Keratinocyte (primary cell): ENCODE data around the gene RIOK1. TPM values are rescaled to one million over a fixed set of nuclear protein-coding genes. Genes with fewer than 3 reads are reported as not detected.

Source experiments
- DNase-seq: peaks from one replicate; pipeline ENCODE4 v3.0.0-alpha.2; 2011; ENCODE audit warnings: low read depth, missing footprints, low spot score
- FAIRE-seq: peaks from 2 replicates; lab custom pipeline; 2011; peaks lifted over from hg19 to GRCh38; lab: Jason Lieb, UNC
- H2AFZ ChIP-seq: 2 replicates; pipeline ENCODE4 v1.6.0; 2012; ENCODE audit warnings: low read length, control low read depth, inconsistent platforms; ENCODE audit not compliant: control insufficient read depth
- H3K27ac ChIP-seq: 2 replicates; pipeline ENCODE4 v1.5.1; 2011; ENCODE audit warnings: low read length; ENCODE audit not compliant: control insufficient read depth, insufficient read depth
- H3K27me3 ChIP-seq: 3 replicates; pipeline ENCODE4 v1.6.0; 2011; ENCODE audit warnings: low read length; ENCODE audit not compliant: control insufficient read depth, insufficient read depth; ENCODE audit errors: extremely low read depth
- H3K36me3 ChIP-seq, 2 experiments: 2 replicates in 1 of 2; 3 replicates in 1 of 2; pipeline ENCODE4 v1.5.1; 2011; ENCODE audit warnings: low read length in 2 of 2, mild to moderate bottlenecking in 1 of 2; ENCODE audit not compliant: control insufficient read depth in 2 of 2, insufficient read depth in 2 of 2; ENCODE audit errors: extremely low read depth in 1 of 2
- H3K4me1 ChIP-seq: 3 replicates; pipeline ENCODE4 v1.5.1; 2011; ENCODE audit warnings: low read length; ENCODE audit not compliant: control insufficient read depth, insufficient read depth; ENCODE audit errors: extremely low read depth
- H3K4me2 ChIP-seq: 3 replicates; pipeline ENCODE4 v1.6.0; 2011; ENCODE audit warnings: low read depth, low read length; ENCODE audit not compliant: control insufficient read depth, insufficient read depth; ENCODE audit errors: extremely low read depth
- H3K4me3 ChIP-seq, 3 experiments: fragments of 200-600 bp in 1 of 3; sonication (generic) in 1 of 3; 2 replicates in 2 of 3; 3 replicates in 1 of 3; pipeline ENCODE4 v1.5.1; 2011 to 2016; ENCODE audit warnings: low read length in 3 of 3, mild to moderate bottlenecking in 3 of 3, control low read depth in 2 of 3, inconsistent platforms in 1 of 3, low read depth in 1 of 3, mixed read lengths in 1 of 3, mixed run types in 1 of 3, moderate library complexity in 1 of 3; ENCODE audit not compliant: control insufficient read depth in 2 of 3, insufficient read depth in 2 of 3; ENCODE audit errors: extremely low read depth in 1 of 3
- H3K79me2 ChIP-seq: 2 replicates; pipeline ENCODE4 v1.6.0; 2012; ENCODE audit warnings: low read length; ENCODE audit not compliant: control insufficient read depth, insufficient read depth
- H3K9ac ChIP-seq: 3 replicates; pipeline ENCODE4 v1.6.0; 2011; ENCODE audit warnings: low read length; ENCODE audit not compliant: control insufficient read depth, insufficient read depth; ENCODE audit errors: extremely low read depth
- H3K9me1 ChIP-seq: 3 replicates; pipeline ENCODE4 v1.6.0; 2011; ENCODE audit warnings: low read length; ENCODE audit not compliant: control insufficient read depth, insufficient read depth; ENCODE audit errors: extremely low read depth
- H3K9me3 ChIP-seq: 2 replicates; pipeline ENCODE4 v1.5.1; 2012; ENCODE audit warnings: low read depth, low read length; ENCODE audit not compliant: control insufficient read depth
- H4K20me1 ChIP-seq: 3 replicates; pipeline ENCODE4 v1.6.0; 2011; ENCODE audit warnings: low read length; ENCODE audit not compliant: control insufficient read depth, insufficient read depth; ENCODE audit errors: extremely low read depth
- EZH2 ChIP-seq: IDR thresholded peaks from one replicate; pipeline ENCODE4 v1.6.1; 2012; ENCODE audit warnings: inconsistent platforms, mild to moderate bottlenecking, low read length, moderate library complexity
- dilution Hi-C: fragments of 300-500 bp; cut with MboI; formaldehyde crosslinking; loops from one replicate; pipeline ENCODE4 v1.7.0; 2020; ENCODE audit warnings: low sequenced_read_pairs; ENCODE audit not compliant: extremely low pct_ligation_motif_present
- polyA plus RNA-seq, 5 experiments: library from polyadenylated mRNA; depleted of rRNA in 3 of 5; stranded (reverse) in 3 of 5; stranded (forward) in 1 of 5; unstranded in 1 of 5; fragments of >200 nt; gene quantifications; 1 replicate in 1 of 5; 2 replicates in 3 of 5; 3 replicates in 1 of 5; pipeline versions ENCODE4 v1.2.1 to v1.2.3, GENCODE V29; 2011 to 2012; ENCODE audit warnings: missing spikeins in 2 of 5, low read depth in 1 of 5, low replicate concordance in 1 of 5
- TF ChIP-seq, protein P1 (sequence below), 3 experiments: IDR thresholded peaks in 1 of 3; conservative IDR thresholded peaks in 1 of 3; optimal IDR thresholded peaks in 1 of 3; 2 replicates in 2 of 3; 3 replicates in 1 of 3; pipeline versions ENCODE3 to v1.5.1; 2011; ENCODE audit warnings: low read length in 3 of 3, mild to moderate bottlenecking in 3 of 3, moderate library complexity in 2 of 3, control low read depth in 1 of 3, inconsistent platforms in 1 of 3; ENCODE audit not compliant: insufficient read depth in 2 of 3; ENCODE audit errors: extremely low read depth in 1 of 3

RIOK1 gene
- polyA plus RNA-seq, 1 donor (not counting 4 experiments of a cell fraction or from before 2014, with no cell fraction given) = 11.7 TPM

DNA sequence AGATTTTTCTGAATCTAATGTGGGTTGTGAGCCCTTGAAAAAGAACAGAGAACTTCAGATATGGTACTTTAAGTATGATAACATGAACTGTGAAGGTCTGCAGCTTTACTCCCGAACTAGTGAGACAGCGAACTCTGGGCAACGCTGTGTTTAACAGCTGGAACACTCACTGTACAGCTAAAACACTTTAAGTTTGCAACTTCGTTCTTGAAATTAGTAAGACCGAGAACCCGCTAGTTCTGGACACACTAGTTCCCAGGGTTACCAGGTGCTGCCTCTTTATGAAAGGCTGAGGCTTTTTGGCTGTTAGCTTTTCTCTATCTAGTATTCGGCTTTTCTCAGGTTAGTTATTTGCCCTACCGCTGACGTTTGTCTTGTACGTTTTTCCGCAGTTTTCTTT is 52.9 kb downstream of the RIOK1 start:
- Histone ChIP-seq H4K20me1 (no peaks in the 10 kb centered on the region), H3K4me1 (peaks cover 21% of the 10 kb centered on the region), H3K27ac (no peak overlapping the region), H3K4me2 (no peak overlapping the region), H3K27me3 (no peaks in the 10 kb centered on the region), H3K79me2 (no peaks in the 10 kb centered on the region), H3K36me3 (no peaks in the 10 kb centered on the region), H3K9me1 (no peaks in the 10 kb centered on the region), H3K9ac (no peak overlapping the region), H2AFZ (no peak overlapping the region), H3K9me3 (no peaks in the 10 kb centered on the region), H3K4me3 (no peak overlapping the region)
- dilution Hi-C loops = no loop called here
- TF ChIP-seq, protein P1, sequence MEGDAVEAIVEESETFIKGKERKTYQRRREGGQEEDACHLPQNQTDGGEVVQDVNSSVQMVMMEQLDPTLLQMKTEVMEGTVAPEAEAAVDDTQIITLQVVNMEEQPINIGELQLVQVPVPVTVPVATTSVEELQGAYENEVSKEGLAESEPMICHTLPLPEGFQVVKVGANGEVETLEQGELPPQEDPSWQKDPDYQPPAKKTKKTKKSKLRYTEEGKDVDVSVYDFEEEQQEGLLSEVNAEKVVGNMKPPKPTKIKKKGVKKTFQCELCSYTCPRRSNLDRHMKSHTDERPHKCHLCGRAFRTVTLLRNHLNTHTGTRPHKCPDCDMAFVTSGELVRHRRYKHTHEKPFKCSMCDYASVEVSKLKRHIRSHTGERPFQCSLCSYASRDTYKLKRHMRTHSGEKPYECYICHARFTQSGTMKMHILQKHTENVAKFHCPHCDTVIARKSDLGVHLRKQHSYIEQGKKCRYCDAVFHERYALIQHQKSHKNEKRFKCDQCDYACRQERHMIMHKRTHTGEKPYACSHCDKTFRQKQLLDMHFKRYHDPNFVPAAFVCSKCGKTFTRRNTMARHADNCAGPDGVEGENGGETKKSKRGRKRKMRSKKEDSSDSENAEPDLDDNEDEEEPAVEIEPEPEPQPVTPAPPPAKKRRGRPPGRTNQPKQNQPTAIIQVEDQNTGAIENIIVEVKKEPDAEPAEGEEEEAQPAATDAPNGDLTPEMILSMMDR (optimal IDR thresholded peaks at IDR 0.05 in 1 of 3, IDR thresholded peaks at IDR 0.05 in 1 of 3, conservative IDR thresholded peaks at IDR 0.05 in 1 of 3; ENCODE audit: extremely low read depth in 1 of 3, insufficient read depth in 2 of 3, low read length in 3 of 3) = no peak
- TF ChIP-seq EZH2 = no peak
- no peak for DNase-seq
- no peak for FAIRE-seq

DNA sequence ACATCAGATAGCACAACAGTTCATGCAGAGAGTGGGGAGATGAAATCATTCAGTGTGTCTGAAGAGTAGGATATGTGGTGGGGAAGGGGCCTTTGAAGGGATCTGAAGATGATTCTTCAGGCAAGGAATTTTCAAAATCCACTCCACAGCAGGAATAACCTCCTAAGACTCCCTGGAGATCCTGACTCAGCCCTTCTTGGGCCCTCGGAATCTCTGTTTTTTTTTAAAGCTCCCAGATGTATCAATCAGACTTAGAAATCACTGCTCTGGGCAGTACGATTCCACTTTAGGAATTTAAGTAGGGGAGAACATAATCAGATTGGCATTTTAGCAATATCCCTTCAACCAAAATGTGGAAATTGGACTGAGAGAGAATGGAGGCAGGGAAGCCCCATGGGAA is 55.5 kb downstream of the RIOK1 start:
- DNase-seq (no peak), FAIRE-seq (no peak)
- no peaks in the 10 kb centered on the region for H3K27me3 ChIP-seq
- H3K9me1 ChIP-seq = no peaks in the 10 kb centered on the region
- H4K20me1 ChIP-seq = no peaks in the 10 kb centered on the region
- no peak overlapping the region for H2AFZ ChIP-seq
- H3K9me3 ChIP-seq = no peaks in the 10 kb centered on the region
- dilution Hi-C loops = no loop called here
- H3K4me1 ChIP-seq = peaks cover 22% of the 10 kb centered on the region
- H3K36me3 ChIP-seq = no peaks in the 10 kb centered on the region
- H3K79me2 ChIP-seq = no peaks in the 10 kb centered on the region
- H3K27ac ChIP-seq = no peak overlapping the region
- H3K4me3 ChIP-seq = no peak overlapping the region
- TF ChIP-seq, protein P1 (optimal IDR thresholded peaks at IDR 0.05 in 1 of 3, IDR thresholded peaks at IDR 0.05 in 1 of 3, conservative IDR thresholded peaks at IDR 0.05 in 1 of 3; ENCODE audit: extremely low read depth in 1 of 3, insufficient read depth in 2 of 3, low read length in 3 of 3) = no peak
- no peak for TF ChIP-seq EZH2
- H3K4me2 ChIP-seq = no peak overlapping the region
- H3K9ac ChIP-seq = no peak overlapping the region
